ENCODE measurements around the gene NACC1. TPM values are rescaled to one million over a fixed set of nuclear protein-coding genes. Genes with fewer than 3 reads are reported as not detected.

The NACC1 gene
- total and polyA plus RNA-seq, 2 donors from 2014 or later, result 16.7 to 46.1 TPM

DNA sequence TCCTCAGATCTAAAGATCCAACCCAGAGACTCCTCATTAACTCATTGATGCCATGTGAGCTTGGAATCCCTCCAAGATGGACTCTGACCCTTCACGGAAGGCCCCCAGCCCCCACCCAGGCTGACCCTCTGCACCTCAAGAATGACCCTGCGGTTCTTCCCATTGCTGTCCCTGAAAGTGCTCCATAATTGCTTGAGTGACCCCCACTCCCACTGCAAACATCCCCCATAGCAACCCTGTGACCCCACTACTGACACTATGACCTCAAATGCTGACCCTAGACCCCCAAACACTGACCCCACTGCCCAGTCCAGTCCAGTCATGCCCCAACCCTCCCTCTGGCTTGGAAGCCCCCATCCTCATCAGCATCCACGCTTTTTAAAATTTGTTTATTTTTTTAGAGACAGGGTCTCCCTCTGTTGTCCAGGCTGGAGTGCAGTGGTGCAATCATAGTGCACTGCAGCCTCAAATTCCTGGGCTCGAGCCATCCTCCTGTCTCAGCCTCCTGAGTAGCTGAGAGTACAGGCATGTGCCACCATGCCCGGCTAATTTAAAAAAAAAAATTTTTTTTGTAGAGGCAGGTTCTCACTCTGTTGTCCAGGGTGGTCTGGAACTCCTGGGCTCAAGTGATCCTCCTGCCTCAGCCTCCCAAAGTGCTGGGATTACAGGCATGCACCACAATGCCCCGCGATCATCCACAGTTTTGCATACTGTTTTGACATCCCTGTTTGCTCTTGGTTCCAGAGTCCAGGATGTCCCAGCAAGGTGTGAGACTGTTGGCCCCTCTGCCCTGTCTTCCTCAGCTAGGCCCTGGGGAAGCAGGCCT lies 16.3 kb upstream of the NACC1 start:
- Histone ChIP-seq H3K9me3 (ENCODE audit: control insufficient read depth in 2 of 3, insufficient read depth in 1 of 3, low read length in 3 of 3) (no peaks in the 10 kb centered on the region), H3K4me3 (ENCODE audit: low read length in 3 of 3) (peak overlapping the region; percentile 16 to 63 (median 53)), H3K27ac (ENCODE audit: low read depth in 2 of 2, low read length in 2 of 2) (peak overlapping the region; percentile 41 to 72), H3K27me3 (ENCODE audit: control insufficient read depth, insufficient read depth, low read length) (peaks cover 11% of the 10 kb centered on the region), H3K36me3 (ENCODE audit: control insufficient read depth in 2 of 3, insufficient read depth in 3 of 3, low read length in 3 of 3) (no peaks in the 10 kb centered on the region), H3K4me1 (ENCODE audit: control insufficient read depth in 2 of 3, insufficient read depth in 2 of 3, low read depth in 1 of 3, low read length in 3 of 3) (peaks cover 0 to 25% (median 4%) of the 10 kb centered on the region in 3 donors), H3K9ac (ENCODE audit: low read length in 3 of 3) (peak overlapping the region in 1 of 3 donors; percentile 69)
- intact Hi-C loops (cut with DNase I), result no loop called here
- FAIRE-seq, result no peak
- TF ChIP-seq CTCF (IDR thresholded peaks at IDR 0.05; ENCODE audit: borderline replicate concordance, extremely low read depth, insufficient read depth), result no peak
- DNase-seq, result peak in 1 of 5 donors; percentile 53

DNA sequence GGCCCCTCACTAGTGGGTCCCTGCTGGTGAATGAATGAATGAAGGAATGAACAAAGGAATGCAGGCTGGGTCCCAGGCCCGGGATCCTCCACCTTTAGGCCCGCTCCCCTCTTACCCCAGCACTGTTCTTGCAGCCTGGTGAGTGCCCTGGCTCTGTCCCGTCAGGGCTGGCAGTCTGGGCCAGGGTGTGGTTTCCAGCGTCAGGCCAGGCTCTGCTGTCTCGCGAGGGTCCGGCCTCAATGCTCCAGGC lies 15.7 kb upstream of the NACC1 start:
- H3K4me1 ChIP-seq (ENCODE audit: control insufficient read depth in 2 of 3, insufficient read depth in 2 of 3, low read depth in 1 of 3, low read length in 3 of 3), result peaks cover 0 to 25% (median 4%) of the 10 kb centered on the region in 3 donors
- no peak for DNase-seq
- peak overlapping the region; percentile 41 to 72 for H3K27ac ChIP-seq (ENCODE audit: low read depth in 2 of 2, low read length in 2 of 2)
- intact Hi-C loops (cut with DNase I), result no loop called here
- H3K9ac ChIP-seq (ENCODE audit: low read length in 3 of 3), result peak overlapping the region in 2 of 3 donors; percentile 46 to 69
- no peaks in the 10 kb centered on the region for H3K9me3 ChIP-seq (ENCODE audit: control insufficient read depth in 2 of 3, insufficient read depth in 1 of 3, low read length in 3 of 3)
- H3K36me3 ChIP-seq (ENCODE audit: control insufficient read depth in 2 of 3, insufficient read depth in 3 of 3, low read length in 3 of 3), result no peaks in the 10 kb centered on the region
- FAIRE-seq, result no peak
- peak overlapping the region; percentile 12 to 63 (median 53) for H3K4me3 ChIP-seq (ENCODE audit: low read length in 3 of 3)
- H3K27me3 ChIP-seq (ENCODE audit: control insufficient read depth, insufficient read depth, low read length), result peaks cover 5% of the 10 kb centered on the region
- TF ChIP-seq CTCF (IDR thresholded peaks at IDR 0.05; ENCODE audit: borderline replicate concordance, extremely low read depth, insufficient read depth), result no peak

DNA sequence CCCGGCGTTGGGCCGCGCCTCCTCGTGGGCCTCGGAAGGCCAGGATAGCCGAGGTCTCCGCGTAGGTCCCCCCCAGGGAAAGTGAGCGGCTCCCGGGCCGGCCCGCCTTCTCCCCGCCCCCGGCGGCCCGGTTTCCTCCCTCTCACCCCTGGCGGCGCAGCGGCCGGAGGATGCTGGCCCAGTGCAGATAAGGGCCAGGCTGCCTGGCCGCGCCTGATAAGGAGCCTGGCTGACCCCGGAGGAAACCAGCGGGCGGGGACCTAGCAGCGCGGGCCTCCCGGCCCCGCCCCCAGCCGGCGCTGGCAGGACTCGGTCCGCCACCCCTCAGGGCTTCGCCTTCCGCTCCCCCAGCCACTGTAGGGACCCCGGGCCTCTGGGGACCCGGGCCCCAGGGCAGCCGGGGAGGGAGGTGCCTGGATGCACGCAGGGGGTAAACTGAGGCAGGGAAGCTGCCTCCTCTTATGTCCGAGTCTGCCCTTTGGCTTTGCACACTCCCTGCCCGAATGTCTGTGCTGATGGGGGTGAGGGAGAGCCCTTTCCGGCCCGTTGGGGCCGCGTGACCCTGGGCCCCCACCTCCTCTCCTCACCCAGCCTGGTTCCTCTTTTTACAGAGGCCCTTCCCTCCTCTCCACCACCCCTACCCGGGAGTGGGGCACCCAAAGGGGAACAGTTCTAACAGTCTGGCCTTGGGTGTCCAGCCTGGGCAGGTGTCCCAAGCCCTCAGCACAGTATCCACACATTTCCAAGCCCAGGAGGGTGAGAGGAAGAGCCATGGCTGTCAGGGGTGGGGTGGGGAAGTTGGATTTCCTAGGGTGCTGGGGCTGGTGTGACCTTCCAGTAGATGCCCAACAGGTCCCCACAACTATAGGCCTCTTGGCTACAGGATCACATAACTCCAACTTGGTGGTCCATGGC lies 15.1 kb upstream of the NACC1 start, which contains the start of gene LYL1:
LYL1 (minus strand) TSS at position 193 of the 915 bp plus-strand sequence. CDS start 1,687 bp downstream, outside the sequence.
- peak within 1 kb of the TSS; percentile 16 to 63 (median 53) for H3K4me3 ChIP-seq (ENCODE audit: low read length in 3 of 3)
- FAIRE-seq (no peak), DNase-seq (peak in 3 of 5 donors; percentile 75 to 95 (median 82))
- no peaks in the 10 kb centered on the region for H3K36me3 ChIP-seq (ENCODE audit: control insufficient read depth in 2 of 3, insufficient read depth in 3 of 3, low read length in 3 of 3)
- peaks cover 0 to 25% (median 4%) of the 10 kb centered on the region in 3 donors for H3K4me1 ChIP-seq (ENCODE audit: control insufficient read depth in 2 of 3, insufficient read depth in 2 of 3, low read depth in 1 of 3, low read length in 3 of 3)
- peak within 1 kb of the TSS; percentile 67 to 79 for H3K27ac ChIP-seq (ENCODE audit: low read depth in 2 of 2, low read length in 2 of 2)
- intact Hi-C loops (cut with DNase I), result no loop called here
- peaks cover 5% of the 10 kb centered on the region for H3K27me3 ChIP-seq (ENCODE audit: control insufficient read depth, insufficient read depth, low read length)
- no peaks in the 10 kb centered on the region for H3K9me3 ChIP-seq (ENCODE audit: control insufficient read depth in 2 of 3, insufficient read depth in 1 of 3, low read length in 3 of 3)
- no peak for TF ChIP-seq CTCF (IDR thresholded peaks at IDR 0.05; ENCODE audit: borderline replicate concordance, extremely low read depth, insufficient read depth)
- H3K9ac ChIP-seq (ENCODE audit: low read length in 3 of 3), result peak within 1 kb of the TSS in 2 of 3 donors; percentile 46 to 69

All from kidney (tissue), 14 donors.